Kidney capillary endothelial cell (primary cell): ENCODE results near the gene CLK3.
A peak's percentile ranks its signal among the peaks of the same experiment; 100 is the strongest.
"Not testable (repeated sequence)": the region's sequence is repeated elsewhere in the genome, so short reads cannot be mapped to it uniquely, and the experiment has no call there.

ENCODE experiments used
- DNase-seq: peaks from one replicate; pipeline ENCODE4 v3.0.0-alpha.2; 2018; ENCODE audit warnings: low spot score

The CLK3 gene

GRCh38 chr15:74643665-74644204 is 28.1 kb downstream of the CLK3 start:
- no peak for DNase-seq

- DNase-seq, result no peak
These were observed 30.8 kb downstream of the CLK3 start for GRCh38 chr15:74646480-74646879.

- no peak for DNase-seq
These were observed 32.6 kb downstream of the CLK3 start for GRCh38 chr15:74648051-74648842.

- DNase-seq, result peak; percentile 21
These were observed 35.7 kb downstream of the CLK3 start for GRCh38 chr15:74651242-74651741.

- no peak for DNase-seq
These were observed 37.9 kb downstream of the CLK3 start for GRCh38 chr15:74653426-74654102.

- no peak for DNase-seq
These were observed 39.8 kb downstream of the CLK3 start for GRCh38 chr15:74655424-74655823.

GRCh38 chr15:74656935-74657535 is 41.4 kb downstream of the CLK3 start:
- DNase-seq, result no peak

GRCh38 chr15:74657846-74658245 is 42.2 kb downstream of the CLK3 start:
- no peak for DNase-seq

- not testable (repeated sequence) for DNase-seq
These were observed 45.6 kb downstream of the CLK3 start for GRCh38 chr15:74661280-74661679.

GRCh38 chr15:74662064-74662860 is 46.6 kb downstream of the CLK3 start:
- DNase-seq, result no peak

- no peak for DNase-seq
These were observed 47.8 kb downstream of the CLK3 start for GRCh38 chr15:74663303-74664027.

GRCh38 chr15:74664028-74664616 is 48.5 kb downstream of the CLK3 start:
- DNase-seq, result peak; percentile 42

- no peak for DNase-seq
These were observed 49.0 kb downstream of the CLK3 start for GRCh38 chr15:74664670-74665069.

- no peak for DNase-seq
These were observed 52.3 kb downstream of the CLK3 start for GRCh38 chr15:74667975-74668374.

GRCh38 chr15:74669627-74670026 is 54.0 kb downstream of the CLK3 start:
- DNase-seq, result no peak

GRCh38 chr15:74674161-74674560 is 58.5 kb downstream of the CLK3 start:
- DNase-seq, result no peak

GRCh38 chr15:74676801-74677200 is 61.2 kb downstream of the CLK3 start:
- DNase-seq, result no peak
